ENCODE data around the gene HOGA1.
"Not testable (repeated sequence)": the region's sequence is repeated elsewhere in the genome, so short reads cannot be mapped to it uniquely, and the experiment has no call there.

The HOGA1 gene

GRCh38 chr10:97550336-97551149 lies 33.6 kb upstream of the HOGA1 start:
- DNase-seq (ENCODE audit: low read depth, low spot score) = no peak

GRCh38 chr10:97551271-97551670 lies 32.9 kb upstream of the HOGA1 start:
- Histone ChIP-seq H3K4me3 (no peak overlapping the region), H3K36me3 (ENCODE audit: insufficient read depth, low read length) (no peaks in the 10 kb centered on the region), H3K9me3 (ENCODE audit: low read depth, low read length) (no peaks in the 10 kb centered on the region), H3K9ac (ENCODE audit: insufficient read length) (no peak overlapping the region), H3K27ac (no peak overlapping the region)
- no peak for TF ChIP-seq FOXP2 (optimal IDR thresholded peaks at IDR 0.05; ENCODE audit: control extremely low read depth, extremely low read length, insufficient read depth)
- no peak for TF ChIP-seq POLR2AphosphoS5 (IDR thresholded peaks at IDR 0.05; ENCODE audit: borderline replicate concordance, low read depth, low read length)
- TF ChIP-seq EZH2 (IDR thresholded peaks at IDR 0.05) = no peak
- DNase-seq (ENCODE audit: low read depth, low spot score) = no peak

More at GRCh38 chr10:97550336-97551149, 33.6 kb upstream of the HOGA1 start:
- H3K4me3 ChIP-seq = no peak overlapping the region
- no peak for TF ChIP-seq EZH2 (IDR thresholded peaks at IDR 0.05)
- no peak for TF ChIP-seq FOXP2 (optimal IDR thresholded peaks at IDR 0.05; ENCODE audit: control extremely low read depth, extremely low read length, insufficient read depth)
- TF ChIP-seq POLR2AphosphoS5 (IDR thresholded peaks at IDR 0.05; ENCODE audit: borderline replicate concordance, low read depth, low read length) = no peak
- no peak overlapping the region for H3K9ac ChIP-seq (ENCODE audit: insufficient read length)
- H3K9me3 ChIP-seq (ENCODE audit: low read depth, low read length) = no peaks in the 10 kb centered on the region
- H3K27ac ChIP-seq = no peak overlapping the region
- no peaks in the 10 kb centered on the region for H3K36me3 ChIP-seq (ENCODE audit: insufficient read depth, low read length)

GRCh38 chr10:97553575-97554031 lies 30.6 kb upstream of the HOGA1 start:
- Histone ChIP-seq H3K27ac (no peak overlapping the region), H3K4me3 (no peak overlapping the region), H3K9ac (ENCODE audit: insufficient read length) (no peak overlapping the region), H3K36me3 (ENCODE audit: insufficient read depth, low read length) (no peaks in the 10 kb centered on the region), H3K9me3 (ENCODE audit: low read depth, low read length) (no peaks in the 10 kb centered on the region)
- no peak for DNase-seq (ENCODE audit: low read depth, low spot score)
- TF ChIP-seq FOXP2 (optimal IDR thresholded peaks at IDR 0.05; ENCODE audit: control extremely low read depth, extremely low read length, insufficient read depth) (no peak), EZH2 (IDR thresholded peaks at IDR 0.05) (no peak), POLR2AphosphoS5 (IDR thresholded peaks at IDR 0.05; ENCODE audit: borderline replicate concordance, low read depth, low read length) (no peak)

- not testable (repeated sequence) for H3K9me3 ChIP-seq (ENCODE audit: low read depth, low read length); H3K4me3 ChIP-seq; H3K9ac ChIP-seq (ENCODE audit: insufficient read length); H3K36me3 ChIP-seq (ENCODE audit: insufficient read depth, low read length); H3K27ac ChIP-seq; DNase-seq (ENCODE audit: low read depth, low spot score)
Measured at GRCh38 chr10:97554336-97554735, 29.9 kb upstream of the HOGA1 start.

GRCh38 chr10:97555541-97555940 lies 28.6 kb upstream of the HOGA1 start:
- not testable (repeated sequence) for H3K9me3 ChIP-seq (ENCODE audit: low read depth, low read length); H3K9ac ChIP-seq (ENCODE audit: insufficient read length); DNase-seq (ENCODE audit: low read depth, low spot score); H3K4me3 ChIP-seq; H3K36me3 ChIP-seq (ENCODE audit: insufficient read depth, low read length); H3K27ac ChIP-seq

GRCh38 chr10:97560731-97561381 lies 23.3 kb upstream of the HOGA1 start:
- not testable (repeated sequence) for H3K36me3 ChIP-seq (ENCODE audit: insufficient read depth, low read length); H3K9me3 ChIP-seq (ENCODE audit: low read depth, low read length); H3K27ac ChIP-seq; H3K4me3 ChIP-seq; DNase-seq (ENCODE audit: low read depth, low spot score); H3K9ac ChIP-seq (ENCODE audit: insufficient read length)

- not testable (repeated sequence) for H3K36me3 ChIP-seq (ENCODE audit: insufficient read depth, low read length); H3K27ac ChIP-seq; H3K4me3 ChIP-seq; H3K9me3 ChIP-seq (ENCODE audit: low read depth, low read length); H3K9ac ChIP-seq (ENCODE audit: insufficient read length); DNase-seq (ENCODE audit: low read depth, low spot score)
Measured at GRCh38 chr10:97561386-97562077, 22.7 kb upstream of the HOGA1 start.

- not testable (repeated sequence) for H3K9me3 ChIP-seq (ENCODE audit: low read depth, low read length); H3K27ac ChIP-seq; H3K4me3 ChIP-seq; DNase-seq (ENCODE audit: low read depth, low spot score); H3K9ac ChIP-seq (ENCODE audit: insufficient read length); H3K36me3 ChIP-seq (ENCODE audit: insufficient read depth, low read length)
Measured at GRCh38 chr10:97562329-97562728, 21.9 kb upstream of the HOGA1 start.

GRCh38 chr10:97563337-97563736 lies 20.9 kb upstream of the HOGA1 start:
- TF ChIP-seq FOXP2 (optimal IDR thresholded peaks at IDR 0.05; ENCODE audit: control extremely low read depth, extremely low read length, insufficient read depth) = no peak
- TF ChIP-seq EZH2 (IDR thresholded peaks at IDR 0.05) = no peak
- TF ChIP-seq POLR2AphosphoS5 (IDR thresholded peaks at IDR 0.05; ENCODE audit: borderline replicate concordance, low read depth, low read length) = no peak
- DNase-seq (ENCODE audit: low read depth, low spot score) = no peak
- no peak overlapping the region for H3K9ac ChIP-seq (ENCODE audit: insufficient read length)
- H3K36me3 ChIP-seq (ENCODE audit: insufficient read depth, low read length) = no peaks in the 10 kb centered on the region
- no peak overlapping the region for H3K27ac ChIP-seq
- H3K9me3 ChIP-seq (ENCODE audit: low read depth, low read length) = no peaks in the 10 kb centered on the region
- no peak overlapping the region for H3K4me3 ChIP-seq
